ENCODE results near the gene SPATA17. TPM values are rescaled to one million over a fixed set of nuclear protein-coding genes. Genes with fewer than 3 reads are reported as not detected.
A peak's percentile ranks its signal among the peaks of the same experiment; 100 is the strongest.

Gene SPATA17
- total RNA-seq, 4 donors from 2014 or later = 0.42 to 0.69 (median 0.48) TPM

DNA sequence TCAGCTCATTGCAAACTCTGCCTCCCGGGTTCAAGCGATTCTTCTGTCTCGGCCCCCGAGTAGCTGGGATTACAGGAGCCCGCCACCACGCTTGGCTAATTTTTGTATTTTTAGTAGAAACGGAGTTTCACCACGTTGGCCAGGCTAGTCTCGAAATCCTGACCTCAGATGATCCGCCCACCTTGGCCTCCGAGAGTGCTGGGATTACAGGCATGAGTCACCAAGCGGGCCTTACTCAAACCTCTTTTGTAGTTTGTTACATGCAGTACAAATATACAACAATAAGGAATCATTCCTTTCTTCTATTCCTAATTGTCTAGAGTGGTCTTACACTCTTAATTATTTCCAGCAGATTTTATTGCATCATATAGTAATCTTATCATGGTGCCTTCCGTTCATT lies 16.6 kb downstream of the SPATA17 start:
- H3K27me3 ChIP-seq = no peaks in the 10 kb centered on the region
- 94% methylated on average over 13 of the region's 13 CpGs for WGBS
- intact Hi-C loops (cut with DNase I) = no loop called here
- TF ChIP-seq, protein P1, sequence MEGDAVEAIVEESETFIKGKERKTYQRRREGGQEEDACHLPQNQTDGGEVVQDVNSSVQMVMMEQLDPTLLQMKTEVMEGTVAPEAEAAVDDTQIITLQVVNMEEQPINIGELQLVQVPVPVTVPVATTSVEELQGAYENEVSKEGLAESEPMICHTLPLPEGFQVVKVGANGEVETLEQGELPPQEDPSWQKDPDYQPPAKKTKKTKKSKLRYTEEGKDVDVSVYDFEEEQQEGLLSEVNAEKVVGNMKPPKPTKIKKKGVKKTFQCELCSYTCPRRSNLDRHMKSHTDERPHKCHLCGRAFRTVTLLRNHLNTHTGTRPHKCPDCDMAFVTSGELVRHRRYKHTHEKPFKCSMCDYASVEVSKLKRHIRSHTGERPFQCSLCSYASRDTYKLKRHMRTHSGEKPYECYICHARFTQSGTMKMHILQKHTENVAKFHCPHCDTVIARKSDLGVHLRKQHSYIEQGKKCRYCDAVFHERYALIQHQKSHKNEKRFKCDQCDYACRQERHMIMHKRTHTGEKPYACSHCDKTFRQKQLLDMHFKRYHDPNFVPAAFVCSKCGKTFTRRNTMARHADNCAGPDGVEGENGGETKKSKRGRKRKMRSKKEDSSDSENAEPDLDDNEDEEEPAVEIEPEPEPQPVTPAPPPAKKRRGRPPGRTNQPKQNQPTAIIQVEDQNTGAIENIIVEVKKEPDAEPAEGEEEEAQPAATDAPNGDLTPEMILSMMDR (IDR thresholded peaks at IDR 0.05) = no peak
- TF ChIP-seq EP300 (IDR thresholded peaks at IDR 0.05) (no peak), POLR2AphosphoS5 (IDR thresholded peaks at IDR 0.05) (no peak), POLR2A (IDR thresholded peaks at IDR 0.05; ENCODE audit: low read depth) (no peak)
- H3K27ac ChIP-seq (replicated peaks in 1 of 4) = no peak overlapping the region
- no peak overlapping the region for H3K4me3 ChIP-seq
- H3K36me3 ChIP-seq = no peaks in the 10 kb centered on the region
- no peaks in the 10 kb centered on the region for H3K9me3 ChIP-seq
- no peak for DNase-seq (ENCODE audit: extremely low spot score)
- no peaks in the 10 kb centered on the region for H3K4me1 ChIP-seq

DNA sequence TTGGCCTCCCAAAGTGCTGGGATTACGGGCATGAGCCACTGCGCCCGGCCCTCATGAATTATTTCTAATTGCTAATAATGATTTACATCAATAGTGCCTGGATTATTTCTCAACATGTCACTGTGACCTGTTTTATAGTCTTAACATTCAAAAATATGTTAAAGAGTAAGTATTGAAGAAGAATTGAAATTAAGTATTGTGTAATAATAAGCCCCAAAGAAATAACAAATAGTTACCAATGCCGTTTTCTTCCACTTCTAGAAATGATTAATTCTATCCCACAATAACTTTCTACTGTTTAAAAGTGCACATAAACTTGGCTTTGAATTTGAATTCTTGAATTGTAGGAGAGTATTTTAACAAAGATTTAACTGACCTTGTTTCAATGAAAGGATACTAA lies 19.5 kb downstream of the SPATA17 start:
- no peaks in the 10 kb centered on the region for H3K4me1 ChIP-seq
- no peak for DNase-seq (ENCODE audit: extremely low spot score)
- no peak overlapping the region for H3K27ac ChIP-seq (replicated peaks in 1 of 4)
- 92% methylated on average over 4 of the region's 4 CpGs for WGBS
- no peak overlapping the region for H3K4me3 ChIP-seq
- no peaks in the 10 kb centered on the region for H3K27me3 ChIP-seq
- H3K9me3 ChIP-seq = no peaks in the 10 kb centered on the region
- intact Hi-C loops (cut with DNase I) = no loop called here
- H3K36me3 ChIP-seq = no peaks in the 10 kb centered on the region
- TF ChIP-seq POLR2AphosphoS5 (IDR thresholded peaks at IDR 0.05) (no peak), POLR2A (IDR thresholded peaks at IDR 0.05; ENCODE audit: low read depth) (no peak), EP300 (IDR thresholded peaks at IDR 0.05) (no peak)
- TF ChIP-seq, protein P1 (IDR thresholded peaks at IDR 0.05) = no peak

DNA sequence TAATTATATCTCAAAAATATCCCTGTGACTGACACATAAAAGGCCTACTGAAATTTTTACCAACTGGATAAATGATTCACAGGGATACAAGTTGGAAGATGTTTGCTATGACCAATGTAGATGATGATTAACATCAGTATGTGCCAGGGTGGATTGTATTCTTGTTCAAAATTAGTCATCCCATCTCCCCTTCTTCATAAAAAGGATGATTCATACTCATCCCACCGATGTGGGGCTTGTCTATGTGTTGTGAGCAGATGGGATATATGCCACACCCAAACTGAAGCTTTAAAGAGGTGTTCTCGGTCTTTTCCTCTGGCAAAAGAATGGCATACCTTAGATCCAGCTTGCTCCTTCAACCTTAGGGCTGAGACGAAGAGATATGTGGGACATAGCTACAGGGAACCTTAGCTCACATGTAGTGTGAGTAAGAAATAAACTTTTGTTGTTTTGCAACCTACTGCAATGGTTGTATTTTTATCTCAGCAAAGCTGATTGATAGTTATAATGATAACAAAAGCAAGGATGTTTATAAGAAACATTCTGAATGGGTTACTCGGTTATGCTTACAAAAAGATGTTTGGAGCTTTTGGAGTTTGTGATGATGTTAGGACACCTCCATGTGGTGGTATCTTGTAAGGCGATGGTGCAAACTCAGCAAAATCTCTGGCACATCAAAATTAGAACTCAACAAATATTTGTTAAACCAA lies 29.4 kb downstream of the SPATA17 start:
- H3K36me3 ChIP-seq = no peaks in the 10 kb centered on the region
- DNase-seq (ENCODE audit: extremely low spot score) = no peak
- H3K4me1 ChIP-seq = peaks cover 0 to 10% (median 3%) of the 10 kb centered on the region in 4 donors
- 35% methylated on average over 5 of the region's 5 CpGs for WGBS
- H3K27ac ChIP-seq (replicated peaks in 1 of 4) = no peak overlapping the region
- H3K4me3 ChIP-seq = no peak overlapping the region
- no peaks in the 10 kb centered on the region for H3K27me3 ChIP-seq
- no peaks in the 10 kb centered on the region for H3K9me3 ChIP-seq
- intact Hi-C loops (cut with DNase I) = no loop called here
- TF ChIP-seq POLR2AphosphoS5 (IDR thresholded peaks at IDR 0.05) = no peak
- TF ChIP-seq POLR2A (IDR thresholded peaks at IDR 0.05; ENCODE audit: low read depth) = no peak
- TF ChIP-seq EP300 (IDR thresholded peaks at IDR 0.05) = no peak
- TF ChIP-seq, protein P1 (IDR thresholded peaks at IDR 0.05) = peak; percentile 33 to 53 (median 51)

DNA sequence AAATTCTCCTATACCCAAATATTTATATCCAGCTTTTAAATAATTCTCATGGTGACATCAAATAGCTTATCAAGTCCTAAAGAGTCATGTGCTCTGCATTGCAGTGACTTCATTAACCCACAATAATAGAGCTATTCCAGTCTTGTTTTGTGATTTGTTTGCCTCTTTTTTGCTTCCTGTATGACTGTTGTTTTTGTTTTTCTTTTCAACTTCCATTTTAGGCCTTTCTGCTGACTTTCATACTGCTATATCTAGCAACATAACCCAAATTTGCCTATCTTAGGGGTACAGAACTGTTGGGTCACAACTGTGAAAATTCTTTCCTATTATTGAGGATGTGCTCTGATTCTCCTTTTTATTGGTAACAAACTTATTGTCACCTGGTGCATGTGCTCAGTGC lies 30.3 kb downstream of the SPATA17 start:
- DNase-seq (ENCODE audit: extremely low spot score) = no peak
- Histone ChIP-seq H3K4me1 (peaks cover 0 to 10% (median 3%) of the 10 kb centered on the region in 4 donors), H3K9me3 (no peaks in the 10 kb centered on the region), H3K36me3 (no peaks in the 10 kb centered on the region), H3K4me3 (no peak overlapping the region), H3K27me3 (no peaks in the 10 kb centered on the region), H3K27ac (replicated peaks in 1 of 4) (no peak overlapping the region)
- TF ChIP-seq POLR2AphosphoS5 (IDR thresholded peaks at IDR 0.05) (no peak), EP300 (IDR thresholded peaks at IDR 0.05) (no peak), POLR2A (IDR thresholded peaks at IDR 0.05; ENCODE audit: low read depth) (no peak)
- TF ChIP-seq, protein P1 (IDR thresholded peaks at IDR 0.05) = no peak
- intact Hi-C loops (cut with DNase I) = no loop called here
